WTC11 (cell line): ENCODE data around the gene PIM1. TPM values are rescaled to one million over a fixed set of nuclear protein-coding genes. Genes with fewer than 3 reads are reported as not detected.

ENCODE experiments used
- ATAC-seq: fragments of 200-7000 bp; cut with Tn5 transposase; 2 replicates; pipeline ENCODE4 v1.10.0; 2021; ENCODE audit warnings: mild to moderate bottlenecking, moderate library complexity
- CTCF ChIA-PET: fragments of 300-600 bp; sonication (Branson Sonifier 250); formaldehyde crosslinking; loops from one replicate; lab custom pipeline; 2021; ENCODE audit warnings: antibody characterized with exemption; lab: Charles Lee
- POLR2A ChIA-PET: fragments of 350-600 bp; sonication (Branson Sonifier 250); formaldehyde crosslinking; loops from one replicate; lab custom pipeline; 2021; ENCODE audit warnings: antibody characterized with exemption; lab: Charles Lee
- DNase-seq: peaks from one replicate; pipeline ENCODE4 v3.0.0; 2021; ENCODE audit warnings: low spot score
- H3K27ac Mint-ChIP-seq: 2 replicates; pipeline ENCODE4 v1.8.0; 2021; ENCODE audit warnings: mixed read lengths
- H3K27me3 Mint-ChIP-seq: 2 replicates; pipeline ENCODE4 v1.8.0; 2021; ENCODE audit warnings: low read depth, mild to moderate bottlenecking, moderate library complexity, mixed read lengths
- H3K36me3 Mint-ChIP-seq: 2 replicates; pipeline ENCODE4 v1.8.0; 2021; ENCODE audit warnings: mixed read lengths
- H3K4me1 Mint-ChIP-seq: 2 replicates; pipeline ENCODE4 v1.8.0; 2022; ENCODE audit warnings: mixed read lengths
- H3K4me3 Mint-ChIP-seq: 2 replicates; pipeline ENCODE4 v1.8.0; 2021; ENCODE audit warnings: mild to moderate bottlenecking, moderate library complexity, mixed read lengths
- H3K9me3 Mint-ChIP-seq: 2 replicates; pipeline ENCODE4 v1.8.0; 2021; ENCODE audit warnings: mixed read lengths
- GABPB1 ChIP-seq: sonication (generic); formaldehyde crosslinking; IDR thresholded peaks from 2 replicates; pipeline ENCODE4 v1.8.1; 2023; ENCODE audit warnings: mild to moderate bottlenecking, missing genetic modification reagents
- GRHL2 ChIP-seq: fragments of 250-450 bp; sonication (Bioruptor Pico); IDR thresholded peaks from 2 replicates; pipeline ENCODE4 v1.8.0; 2022; ENCODE audit warnings: mild to moderate bottlenecking, moderate library complexity; ENCODE audit not compliant: insufficient replicate concordance, severe bottlenecking
- GTF2I ChIP-seq: fragments of 250-450 bp; sonication (Bioruptor Pico); conservative IDR thresholded peaks from 2 replicates; pipeline ENCODE4 v1.4.0; 2021; ENCODE audit warnings: mild to moderate bottlenecking
- JAZF1 ChIP-seq: fragments of 250-450 bp; sonication (Bioruptor Pico); IDR thresholded peaks from 2 replicates; pipeline ENCODE4 v1.9.0; 2021; ENCODE audit warnings: moderate library complexity, mild to moderate bottlenecking, inconsistent platforms
- MYBL2 ChIP-seq: sonication (generic); formaldehyde crosslinking; IDR thresholded peaks from 2 replicates; pipeline ENCODE4 v1.8.1; 2023; ENCODE audit warnings: mild to moderate bottlenecking, moderate library complexity, missing genetic modification reagents
- NR3C1 ChIP-seq: sonication (generic); formaldehyde crosslinking; conservative IDR thresholded peaks from 2 replicates; pipeline ENCODE4 v1.8.1; 2023; ENCODE audit warnings: low read depth, mild to moderate bottlenecking, missing genetic modification reagents
- RORB ChIP-seq: fragments of 250-450 bp; sonication (Bioruptor Pico); IDR thresholded peaks from 2 replicates; pipeline ENCODE4 v1.9.0; 2021; ENCODE audit warnings: mild to moderate bottlenecking
- SMAD4 ChIP-seq: sonication (generic); formaldehyde crosslinking; IDR thresholded peaks from 2 replicates; pipeline ENCODE4 v1.8.0; 2022; ENCODE audit warnings: mild to moderate bottlenecking, missing genetic modification reagents
- SP1 ChIP-seq: sonication (generic); formaldehyde crosslinking; conservative IDR thresholded peaks from 2 replicates; pipeline ENCODE4 v1.8.1; 2022; ENCODE audit warnings: missing genetic modification reagents
- TEAD4 ChIP-seq: sonication (generic); formaldehyde crosslinking; IDR thresholded peaks from 2 replicates; pipeline ENCODE4 v1.8.0; 2022; ENCODE audit warnings: mild to moderate bottlenecking, missing genetic modification reagents
- ZBTB21 ChIP-seq: sonication (generic); formaldehyde crosslinking; IDR thresholded peaks from 2 replicates; pipeline ENCODE4 v1.8.1; 2023; ENCODE audit warnings: mild to moderate bottlenecking, missing genetic modification reagents, borderline replicate concordance
- ZNF138 ChIP-seq: sonication (generic); formaldehyde crosslinking; conservative IDR thresholded peaks from 2 replicates; pipeline ENCODE4 v1.8.1; 2022; ENCODE audit warnings: mild to moderate bottlenecking, moderate library complexity, missing genetic modification reagents
- ZNF219 ChIP-seq: sonication (generic); formaldehyde crosslinking; IDR thresholded peaks from 2 replicates; pipeline ENCODE4 v1.8.0; 2023; ENCODE audit warnings: missing genetic modification reagents, mild to moderate bottlenecking, borderline replicate concordance
- ZNF317 ChIP-seq: sonication (generic); formaldehyde crosslinking; IDR thresholded peaks from 2 replicates; pipeline ENCODE4 v1.8.1; 2023; ENCODE audit warnings: low read depth, mild to moderate bottlenecking, moderate library complexity, missing genetic modification reagents, borderline replicate concordance
- ZNF396 ChIP-seq: fragments of 250-450 bp; sonication (Bioruptor Pico); IDR thresholded peaks from 2 replicates; pipeline ENCODE4 v1.8.0; 2021; ENCODE audit warnings: mild to moderate bottlenecking, moderate library complexity, borderline replicate concordance
- ZNF423 ChIP-seq: fragments of 250-450 bp; sonication (Bioruptor Pico); IDR thresholded peaks from 2 replicates; pipeline ENCODE4 v2.1.2; 2022; ENCODE audit warnings: mild to moderate bottlenecking, moderate library complexity
- total RNA-seq: library from RNA; stranded (reverse); gene quantifications from 3 replicates; pipeline ENCODE4 v1.2.3, GENCODE V29; 2021
- TF ChIP-seq, protein P1 (sequence below): sonication (generic); formaldehyde crosslinking; IDR thresholded peaks from 2 replicates; pipeline ENCODE4 v1.8.1; 2023; ENCODE audit warnings: mild to moderate bottlenecking, moderate library complexity, missing genetic modification reagents
- TF ChIP-seq, protein P2 (sequence below): sonication (generic); formaldehyde crosslinking; IDR thresholded peaks from 2 replicates; pipeline ENCODE4 v1.8.1; 2023; ENCODE audit warnings: mild to moderate bottlenecking, missing genetic modification reagents
- TF ChIP-seq, protein P3 (sequence below): fragments of 250-450 bp; sonication (Bioruptor Pico); IDR thresholded peaks from 2 replicates; pipeline ENCODE4 v1.9.0; 2021; ENCODE audit warnings: mild to moderate bottlenecking
- TF ChIP-seq, protein P4 (sequence below): sonication (generic); formaldehyde crosslinking; IDR thresholded peaks from 2 replicates; pipeline ENCODE4 v1.8.1; 2022; ENCODE audit warnings: missing genetic modification reagents, borderline replicate concordance
- TF ChIP-seq, protein P5 (sequence below): sonication (generic); formaldehyde crosslinking; IDR thresholded peaks from 2 replicates; pipeline ENCODE4 v1.8.1; 2022; ENCODE audit warnings: low read depth, missing genetic modification reagents, borderline replicate concordance
- TF ChIP-seq, protein P6 (sequence below): sonication (generic); formaldehyde crosslinking; IDR thresholded peaks from 2 replicates; pipeline ENCODE4 v1.8.1; 2022; ENCODE audit warnings: mild to moderate bottlenecking, moderate library complexity, missing genetic modification reagents
- TF ChIP-seq, protein P7 (sequence below): fragments of 250-450 bp; sonication (Bioruptor Pico); IDR thresholded peaks from 2 replicates; pipeline ENCODE4 v1.9.0; 2021; ENCODE audit warnings: moderate library complexity, mild to moderate bottlenecking, inconsistent platforms, borderline replicate concordance
- TF ChIP-seq, protein P8 (sequence below): sonication (generic); formaldehyde crosslinking; IDR thresholded peaks from 2 replicates; pipeline ENCODE4 v1.8.0; 2022; ENCODE audit warnings: mild to moderate bottlenecking, missing genetic modification reagents

The PIM1 gene
- total RNA-seq, 1 experiment from 2014 or later, result 64.7 TPM

DNA sequence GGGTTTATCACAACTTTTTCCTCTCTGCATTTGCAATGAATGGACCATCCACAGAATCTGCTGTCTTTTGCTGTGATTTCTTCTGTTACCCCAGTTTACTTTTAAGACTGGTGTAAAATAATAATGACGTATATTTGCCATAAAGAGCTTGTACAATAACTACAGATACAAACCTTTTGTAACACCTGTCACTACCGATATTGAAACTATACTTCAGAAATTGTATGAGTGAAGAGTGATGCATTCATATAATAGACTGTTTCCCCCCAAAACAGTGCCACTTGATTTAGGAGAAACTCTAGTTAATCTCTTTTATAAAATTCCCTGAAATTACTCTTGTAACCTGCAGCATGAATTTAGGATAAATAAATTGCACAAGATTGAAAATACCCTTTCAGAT lies 26.4 kb upstream of the PIM1 start:
- DNase-seq, result no peak
- Mint-ChIP-seq H3K9me3 (no peaks in the 10 kb centered on the region), H3K36me3 (no peaks in the 10 kb centered on the region), H3K27ac (peak overlapping the region; percentile 88), H3K4me3 (peak overlapping the region; percentile 8; the same call in 1 of the 2 replicates), H3K27me3 (no peaks in the 10 kb centered on the region), H3K4me1 (peaks cover 65% of the 10 kb centered on the region)
- CTCF ChIA-PET, result interaction anchor here (1.2 kb wide), 1 partner anchor 125 kb away, joined by 3 read pairs; no protein-coding TSS in a partner anchor
- no peak for TF ChIP-seq ZNF317 (CRISPR knock-in tag)
- TF ChIP-seq, protein P1, sequence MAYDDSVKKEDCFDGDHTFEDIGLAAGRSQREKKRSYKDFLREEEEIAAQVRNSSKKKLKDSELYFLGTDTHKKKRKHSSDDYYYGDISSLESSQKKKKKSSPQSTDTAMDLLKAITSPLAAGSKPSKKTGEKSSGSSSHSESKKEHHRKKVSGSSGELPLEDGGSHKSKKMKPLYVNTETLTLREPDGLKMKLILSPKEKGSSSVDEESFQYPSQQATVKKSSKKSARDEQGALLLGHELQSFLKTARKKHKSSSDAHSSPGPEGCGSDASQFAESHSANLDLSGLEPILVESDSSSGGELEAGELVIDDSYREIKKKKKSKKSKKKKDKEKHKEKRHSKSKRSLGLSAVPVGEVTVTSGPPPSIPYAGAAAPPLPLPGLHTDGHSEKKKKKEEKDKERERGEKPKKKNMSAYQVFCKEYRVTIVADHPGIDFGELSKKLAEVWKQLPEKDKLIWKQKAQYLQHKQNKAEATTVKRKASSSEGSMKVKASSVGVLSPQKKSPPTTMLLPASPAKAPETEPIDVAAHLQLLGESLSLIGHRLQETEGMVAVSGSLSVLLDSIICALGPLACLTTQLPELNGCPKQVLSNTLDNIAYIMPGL (CRISPR knock-in tag), result no peak
- no peak for TF ChIP-seq SP1 (CRISPR knock-in tag)
- TF ChIP-seq ZNF138 (CRISPR knock-in tag), result no peak
- TF ChIP-seq, protein P2, sequence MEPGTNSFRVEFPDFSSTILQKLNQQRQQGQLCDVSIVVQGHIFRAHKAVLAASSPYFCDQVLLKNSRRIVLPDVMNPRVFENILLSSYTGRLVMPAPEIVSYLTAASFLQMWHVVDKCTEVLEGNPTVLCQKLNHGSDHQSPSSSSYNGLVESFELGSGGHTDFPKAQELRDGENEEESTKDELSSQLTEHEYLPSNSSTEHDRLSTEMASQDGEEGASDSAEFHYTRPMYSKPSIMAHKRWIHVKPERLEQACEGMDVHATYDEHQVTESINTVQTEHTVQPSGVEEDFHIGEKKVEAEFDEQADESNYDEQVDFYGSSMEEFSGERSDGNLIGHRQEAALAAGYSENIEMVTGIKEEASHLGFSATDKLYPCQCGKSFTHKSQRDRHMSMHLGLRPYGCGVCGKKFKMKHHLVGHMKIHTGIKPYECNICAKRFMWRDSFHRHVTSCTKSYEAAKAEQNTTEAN, result no peak
- no peak for TF ChIP-seq SMAD4 (CRISPR knock-in tag)
- no peak for TF ChIP-seq ZNF219 (CRISPR knock-in tag)
- TF ChIP-seq RORB (CRISPR knock-in tag), result no peak
- TF ChIP-seq, protein P3, sequence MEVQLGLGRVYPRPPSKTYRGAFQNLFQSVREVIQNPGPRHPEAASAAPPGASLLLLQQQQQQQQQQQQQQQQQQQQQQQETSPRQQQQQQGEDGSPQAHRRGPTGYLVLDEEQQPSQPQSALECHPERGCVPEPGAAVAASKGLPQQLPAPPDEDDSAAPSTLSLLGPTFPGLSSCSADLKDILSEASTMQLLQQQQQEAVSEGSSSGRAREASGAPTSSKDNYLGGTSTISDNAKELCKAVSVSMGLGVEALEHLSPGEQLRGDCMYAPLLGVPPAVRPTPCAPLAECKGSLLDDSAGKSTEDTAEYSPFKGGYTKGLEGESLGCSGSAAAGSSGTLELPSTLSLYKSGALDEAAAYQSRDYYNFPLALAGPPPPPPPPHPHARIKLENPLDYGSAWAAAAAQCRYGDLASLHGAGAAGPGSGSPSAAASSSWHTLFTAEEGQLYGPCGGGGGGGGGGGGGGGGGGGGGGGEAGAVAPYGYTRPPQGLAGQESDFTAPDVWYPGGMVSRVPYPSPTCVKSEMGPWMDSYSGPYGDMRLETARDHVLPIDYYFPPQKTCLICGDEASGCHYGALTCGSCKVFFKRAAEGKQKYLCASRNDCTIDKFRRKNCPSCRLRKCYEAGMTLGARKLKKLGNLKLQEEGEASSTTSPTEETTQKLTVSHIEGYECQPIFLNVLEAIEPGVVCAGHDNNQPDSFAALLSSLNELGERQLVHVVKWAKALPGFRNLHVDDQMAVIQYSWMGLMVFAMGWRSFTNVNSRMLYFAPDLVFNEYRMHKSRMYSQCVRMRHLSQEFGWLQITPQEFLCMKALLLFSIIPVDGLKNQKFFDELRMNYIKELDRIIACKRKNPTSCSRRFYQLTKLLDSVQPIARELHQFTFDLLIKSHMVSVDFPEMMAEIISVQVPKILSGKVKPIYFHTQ (CRISPR knock-in tag), result no peak
- TF ChIP-seq NR3C1 (CRISPR knock-in tag), result no peak
- no peak for ATAC-seq
- POLR2A ChIA-PET, result interaction anchor here (1.3 to 10.4 kb wide), 2 partner anchors 26 kb away, joined by 10 to 183 read pairs; partner anchors contain the start of gene PIM1

DNA sequence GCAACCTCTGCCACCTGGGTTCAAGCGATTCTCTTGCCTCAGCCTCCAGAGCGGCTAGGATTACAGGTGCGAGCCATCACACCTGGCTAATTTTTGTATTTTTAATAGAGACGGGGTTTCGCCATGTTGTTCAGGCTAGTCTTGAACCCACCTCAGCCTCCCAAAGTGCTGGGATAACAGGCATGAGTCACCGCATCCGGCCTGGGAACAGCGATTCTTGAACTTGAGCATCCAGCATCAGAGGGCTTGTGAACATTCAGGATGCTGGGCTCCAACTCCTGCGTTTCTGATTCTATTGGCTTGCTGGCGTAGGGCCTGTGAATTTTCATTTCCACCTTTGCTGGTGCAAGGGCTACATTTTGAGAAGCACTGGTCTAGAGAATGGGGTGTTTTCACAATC lies 24.5 kb upstream of the PIM1 start:
- ChIA-PET POLR2A (interaction anchor here (0.5 kb wide), 1 partner anchor 49 kb away, joined by 4 read pairs; no protein-coding TSS in a partner anchor), CTCF (interaction anchor here (1.4 kb wide), 1 partner anchor 65 kb away, joined by 3 read pairs; no protein-coding TSS in a partner anchor)
- Mint-ChIP-seq H3K27ac (no peak overlapping the region), H3K9me3 (no peaks in the 10 kb centered on the region), H3K4me3 (no peak overlapping the region), H3K4me1 (peaks cover 47% of the 10 kb centered on the region), H3K36me3 (no peaks in the 10 kb centered on the region), H3K27me3 (no peaks in the 10 kb centered on the region)
- TF ChIP-seq MYBL2 (CRISPR knock-in tag) (no peak), ZBTB21 (CRISPR knock-in tag) (no peak), GRHL2 (CRISPR knock-in tag) (no peak), ZNF396 (CRISPR knock-in tag) (no peak), JAZF1 (CRISPR knock-in tag) (no peak), GTF2I (CRISPR knock-in tag) (no peak), TEAD4 (CRISPR knock-in tag) (no peak), ZNF423 (no peak), GABPB1 (CRISPR knock-in tag) (no peak)
- TF ChIP-seq, protein P4, sequence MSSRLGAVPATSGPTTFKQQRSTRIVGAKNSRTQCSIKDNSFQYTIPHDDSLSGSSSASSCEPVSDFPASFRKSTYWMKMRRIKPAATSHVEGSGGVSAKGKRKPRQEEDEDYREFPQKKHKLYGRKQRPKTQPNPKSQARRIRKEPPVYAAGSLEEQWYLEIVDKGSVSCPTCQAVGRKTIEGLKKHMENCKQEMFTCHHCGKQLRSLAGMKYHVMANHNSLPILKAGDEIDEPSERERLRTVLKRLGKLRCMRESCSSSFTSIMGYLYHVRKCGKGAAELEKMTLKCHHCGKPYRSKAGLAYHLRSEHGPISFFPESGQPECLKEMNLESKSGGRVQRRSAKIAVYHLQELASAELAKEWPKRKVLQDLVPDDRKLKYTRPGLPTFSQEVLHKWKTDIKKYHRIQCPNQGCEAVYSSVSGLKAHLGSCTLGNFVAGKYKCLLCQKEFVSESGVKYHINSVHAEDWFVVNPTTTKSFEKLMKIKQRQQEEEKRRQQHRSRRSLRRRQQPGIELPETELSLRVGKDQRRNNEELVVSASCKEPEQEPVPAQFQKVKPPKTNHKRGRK, result no peak
- TF ChIP-seq, protein P5, sequence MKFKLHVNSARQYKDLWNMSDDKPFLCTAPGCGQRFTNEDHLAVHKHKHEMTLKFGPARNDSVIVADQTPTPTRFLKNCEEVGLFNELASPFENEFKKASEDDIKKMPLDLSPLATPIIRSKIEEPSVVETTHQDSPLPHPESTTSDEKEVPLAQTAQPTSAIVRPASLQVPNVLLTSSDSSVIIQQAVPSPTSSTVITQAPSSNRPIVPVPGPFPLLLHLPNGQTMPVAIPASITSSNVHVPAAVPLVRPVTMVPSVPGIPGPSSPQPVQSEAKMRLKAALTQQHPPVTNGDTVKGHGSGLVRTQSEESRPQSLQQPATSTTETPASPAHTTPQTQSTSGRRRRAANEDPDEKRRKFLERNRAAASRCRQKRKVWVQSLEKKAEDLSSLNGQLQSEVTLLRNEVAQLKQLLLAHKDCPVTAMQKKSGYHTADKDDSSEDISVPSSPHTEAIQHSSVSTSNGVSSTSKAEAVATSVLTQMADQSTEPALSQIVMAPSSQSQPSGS (CRISPR knock-in tag), result no peak
- TF ChIP-seq, protein P6, sequence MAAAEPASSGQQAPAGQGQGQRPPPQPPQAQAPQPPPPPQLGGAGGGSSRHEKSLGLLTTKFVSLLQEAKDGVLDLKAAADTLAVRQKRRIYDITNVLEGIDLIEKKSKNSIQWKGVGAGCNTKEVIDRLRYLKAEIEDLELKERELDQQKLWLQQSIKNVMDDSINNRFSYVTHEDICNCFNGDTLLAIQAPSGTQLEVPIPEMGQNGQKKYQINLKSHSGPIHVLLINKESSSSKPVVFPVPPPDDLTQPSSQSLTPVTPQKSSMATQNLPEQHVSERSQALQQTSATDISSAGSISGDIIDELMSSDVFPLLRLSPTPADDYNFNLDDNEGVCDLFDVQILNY (CRISPR knock-in tag), result no peak
- TF ChIP-seq, protein P7, sequence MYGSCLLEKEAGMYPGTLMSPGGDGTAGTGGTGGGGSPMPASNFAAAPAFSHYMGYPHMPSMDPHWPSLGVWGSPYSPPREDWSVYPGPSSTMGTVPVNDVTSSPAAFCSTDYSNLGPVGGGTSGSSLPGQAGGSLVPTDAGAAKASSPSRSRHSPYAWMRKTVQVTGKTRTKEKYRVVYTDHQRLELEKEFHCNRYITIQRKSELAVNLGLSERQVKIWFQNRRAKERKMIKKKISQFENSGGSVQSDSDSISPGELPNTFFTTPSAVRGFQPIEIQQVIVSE, result no peak
- TF ChIP-seq, protein P8, sequence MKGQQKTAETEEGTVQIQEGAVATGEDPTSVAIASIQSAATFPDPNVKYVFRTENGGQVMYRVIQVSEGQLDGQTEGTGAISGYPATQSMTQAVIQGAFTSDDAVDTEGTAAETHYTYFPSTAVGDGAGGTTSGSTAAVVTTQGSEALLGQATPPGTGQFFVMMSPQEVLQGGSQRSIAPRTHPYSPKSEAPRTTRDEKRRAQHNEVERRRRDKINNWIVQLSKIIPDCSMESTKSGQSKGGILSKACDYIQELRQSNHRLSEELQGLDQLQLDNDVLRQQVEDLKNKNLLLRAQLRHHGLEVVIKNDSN (CRISPR knock-in tag), result no peak
- ATAC-seq (no peak), DNase-seq (no peak)
